Lung (tissue), 12 donors: ENCODE measurements around the gene NDUFA5. TPM values are rescaled to one million over a fixed set of nuclear protein-coding genes. Genes with fewer than 3 reads are reported as not detected.
"Not testable (repeated sequence)": the region's sequence is repeated elsewhere in the genome, so short reads cannot be mapped to it uniquely, and the experiment has no call there.

Source experiments
- ATAC-seq: fragments of 200-7000 bp; cut with Tn5 transposase; one replicate; pipeline ENCODE4 v1.9.1; 2020; ENCODE audit warnings: moderate number of reproducible peaks; ENCODE audit not compliant: insufficient read depth, low FRiP score
- DNase-seq, 3 donors: peaks; one replicate each; pipeline ENCODE4 v3.0.0-alpha.2; 2013 to 2017
- H3K27ac ChIP-seq, 2 donors: one replicate each; pipeline ENCODE4 v1.5.1; 2013; ENCODE audit warnings: mild to moderate bottlenecking in 2 of 2, moderate library complexity in 2 of 2, control low read depth in 1 of 2, inconsistent platforms in 1 of 2, low read depth in 1 of 2, low read length in 1 of 2
- H3K27me3 ChIP-seq, 3 donors: one replicate each; pipeline ENCODE4 v1.5.1; 2013; ENCODE audit warnings: low read length in 2 of 3; ENCODE audit not compliant: control insufficient read depth in 3 of 3, insufficient read depth in 3 of 3
- H3K36me3 ChIP-seq, 4 donors: one replicate each; pipeline ENCODE4 v1.5.1; 2013; ENCODE audit warnings: low read length in 4 of 4, mild to moderate bottlenecking in 1 of 4, moderate library complexity in 1 of 4; ENCODE audit not compliant: control insufficient read depth in 4 of 4, insufficient read depth in 4 of 4
- H3K4me1 ChIP-seq, 5 donors: one replicate each; pipeline ENCODE4 v1.5.1; 2013; ENCODE audit warnings: low read length in 5 of 5, mild to moderate bottlenecking in 2 of 5, moderate library complexity in 1 of 5; ENCODE audit not compliant: control insufficient read depth in 5 of 5, insufficient read depth in 5 of 5
- H3K4me3 ChIP-seq: one replicate; pipeline ENCODE4 v1.5.1; 2013; ENCODE audit warnings: mild to moderate bottlenecking, control low read depth, moderate library complexity
- H3K9ac ChIP-seq, 2 donors: one replicate each; pipeline ENCODE4 v1.5.1; 2013; ENCODE audit warnings: low read length in 2 of 2, control low read depth in 1 of 2; ENCODE audit not compliant: insufficient read depth in 1 of 2
- H3K9me3 ChIP-seq, 4 donors: one replicate each; pipeline ENCODE4 v1.5.1; 2013; ENCODE audit warnings: low read length in 3 of 4, mild to moderate bottlenecking in 1 of 4, moderate library complexity in 1 of 4; ENCODE audit not compliant: control insufficient read depth in 4 of 4, insufficient read depth in 3 of 4
- CTCF ChIP-seq: IDR thresholded peaks from 2 replicates; pipeline ENCODE4 v1.5.1; 2012; ENCODE audit warnings: mild to moderate bottlenecking; ENCODE audit errors: control extremely low read depth, extremely low read depth
- WGBS, 2 donors: extraction: QIAGEN DNeasy Blood & Tissue Kit; methylation state at CpG; one replicate each; pipeline ENCODE4 v1.1.7; 2013; 5-methylcytosine and 5-hydroxymethylcytosine counted together
- polyA plus RNA-seq, 2 donors: library from polyadenylated mRNA; stranded (reverse); fragments of 200-250 nt; gene quantifications; one replicate each; pipeline ENCODE4 v1.2.1, GENCODE V29; 2013
- total RNA-seq, 2 donors: library from RNA; depleted of rRNA in 1 of 2; stranded (reverse); fragments of >200 nt in 1 of 2; gene quantifications; one replicate each; pipeline ENCODE4 v1.2.1, GENCODE V29; 2014 to 2021
- donor health status: control.
- donor health status: control.
- donor health status: Bipolar disorder and iron deficiency.
- donor health status: healthy.
- donor health status: DM: yes; HTN: yes; CAD: no.

NDUFA5 gene
- total and polyA plus RNA-seq, 4 donors = 36.5 to 104 (median 66.7) TPM

GRCh38 chr7:123552641-123553040, 5.0 kb downstream of the NDUFA5 start:
- peaks cover 0 to 18% (median 3%) of the 10 kb centered on the region in 5 donors for H3K4me1 ChIP-seq
- H3K4me3 ChIP-seq = no peak overlapping the region
- H3K27me3 ChIP-seq = no peaks in the 10 kb centered on the region
- DNase-seq = no peak
- no peaks in the 10 kb centered on the region for H3K9me3 ChIP-seq
- peaks cover 0 to 13% (median 4%) of the 10 kb centered on the region in 4 donors for H3K36me3 ChIP-seq
- no peak overlapping the region for H3K27ac ChIP-seq
- 93 to 96% methylated on average over 2 of the region's 2 CpGs for WGBS, 2 donors
- TF ChIP-seq CTCF = no peak
- no peak overlapping the region for H3K9ac ChIP-seq
- ATAC-seq = no peak

- H3K36me3 ChIP-seq = peaks cover 0 to 13% (median 4%) of the 10 kb centered on the region in 4 donors
- DNase-seq, H3K4me3 ChIP-seq, H3K27ac ChIP-seq, H3K27me3 ChIP-seq, H3K9ac ChIP-seq, ATAC-seq, H3K9me3 ChIP-seq: not testable (repeated sequence)
- H3K4me1 ChIP-seq = peaks cover 0 to 18% (median 3%) of the 10 kb centered on the region in 5 donors
Observed at GRCh38 chr7:123552134-123552533, 5.5 kb downstream of the NDUFA5 start.

GRCh38 chr7:123548406-123548805, 9.2 kb downstream of the NDUFA5 start:
- no peak for DNase-seq
- Histone ChIP-seq H3K9ac (no peak overlapping the region), H3K36me3 (peaks cover 0 to 5% (median 5%) of the 10 kb centered on the region in 4 donors), H3K4me3 (no peak overlapping the region), H3K9me3 (no peaks in the 10 kb centered on the region), H3K27me3 (no peaks in the 10 kb centered on the region), H3K27ac (no peak overlapping the region), H3K4me1 (peaks cover 0 to 2% (median 0%) of the 10 kb centered on the region in 5 donors)
- WGBS, 2 donors = 91 to 96% methylated on average over 1 of the region's 1 CpG
- no peak for TF ChIP-seq CTCF
- ATAC-seq = no peak

GRCh38 chr7:123539871-123540270, 17.7 kb downstream of the NDUFA5 start:
- TF ChIP-seq CTCF = no peak
- Histone ChIP-seq H3K9me3 (no peaks in the 10 kb centered on the region), H3K4me3 (no peak overlapping the region), H3K4me1 (peaks cover 0 to 6% (median 0%) of the 10 kb centered on the region in 5 donors), H3K9ac (no peak overlapping the region), H3K27me3 (no peaks in the 10 kb centered on the region), H3K36me3 (peaks cover 0 to 5% (median 0%) of the 10 kb centered on the region in 4 donors), H3K27ac (no peak overlapping the region)
- ATAC-seq (no peak), DNase-seq (no peak)
- WGBS, 2 donors = 47 to 60% methylated on average over 1 of the region's 1 CpG
